T1000 (cell line): ENCODE data around the gene SORCS1.
"Not testable (repeated sequence)": the region's sequence is repeated elsewhere in the genome, so short reads cannot be mapped to it uniquely, and the experiment has no call there.

ENCODE experiments used
- DNase-seq: peaks from one replicate; lab custom pipeline; 2025; ENCODE audit warnings: mixed read lengths; lab: John Stamatoyannopoulos, UW

The SORCS1 gene

DNA sequence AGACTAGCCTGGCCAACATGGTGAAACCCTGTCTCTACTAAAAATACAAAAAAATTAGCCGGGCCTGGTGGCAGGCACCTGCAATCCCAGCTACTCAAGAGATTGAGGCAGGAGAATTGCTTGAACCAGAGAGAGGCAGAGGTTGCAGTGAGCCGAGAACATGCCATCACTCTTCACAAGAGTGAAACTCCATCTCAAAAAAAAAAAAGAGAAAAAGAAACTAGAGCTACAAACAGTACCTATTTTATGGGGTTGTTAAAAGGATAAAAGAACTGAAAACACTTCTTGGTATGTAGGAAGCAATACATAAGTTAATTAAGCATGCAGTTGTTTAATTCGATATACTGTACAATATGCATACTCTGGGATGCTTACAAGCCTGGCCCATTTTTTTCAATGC, 216.9 kb downstream of the SORCS1 start:
- DNase-seq = no peak

DNA sequence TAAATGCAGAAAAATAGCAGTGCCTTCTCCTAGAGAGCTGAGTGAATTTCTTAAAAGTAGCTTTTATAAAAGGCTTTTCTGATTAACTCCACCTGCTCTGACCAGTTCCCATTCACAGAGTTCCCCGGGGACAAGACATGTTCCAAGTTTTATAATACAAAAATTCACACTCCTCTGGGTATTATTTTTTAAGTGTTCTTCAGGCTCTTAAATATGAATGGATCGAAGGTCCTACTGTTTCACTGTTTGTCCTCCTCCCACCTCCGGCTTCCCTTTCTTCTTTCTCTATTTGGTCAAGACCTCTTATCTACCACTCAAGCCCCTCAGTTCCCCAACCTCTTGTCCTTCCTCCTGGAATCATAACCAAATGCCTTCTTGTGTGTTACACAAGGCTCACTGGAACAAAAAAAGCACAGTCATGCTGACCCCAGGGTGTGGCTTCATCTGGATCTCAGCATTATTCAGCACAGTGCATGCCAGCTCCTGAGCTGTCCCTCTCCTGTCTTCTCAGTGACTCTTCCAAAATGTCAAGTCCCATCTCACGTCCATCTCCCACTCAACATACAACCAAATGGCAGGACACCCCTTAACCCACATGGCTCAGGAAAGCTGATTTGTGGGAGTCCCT, 222.4 kb downstream of the SORCS1 start:
- DNase-seq = no peak

DNA sequence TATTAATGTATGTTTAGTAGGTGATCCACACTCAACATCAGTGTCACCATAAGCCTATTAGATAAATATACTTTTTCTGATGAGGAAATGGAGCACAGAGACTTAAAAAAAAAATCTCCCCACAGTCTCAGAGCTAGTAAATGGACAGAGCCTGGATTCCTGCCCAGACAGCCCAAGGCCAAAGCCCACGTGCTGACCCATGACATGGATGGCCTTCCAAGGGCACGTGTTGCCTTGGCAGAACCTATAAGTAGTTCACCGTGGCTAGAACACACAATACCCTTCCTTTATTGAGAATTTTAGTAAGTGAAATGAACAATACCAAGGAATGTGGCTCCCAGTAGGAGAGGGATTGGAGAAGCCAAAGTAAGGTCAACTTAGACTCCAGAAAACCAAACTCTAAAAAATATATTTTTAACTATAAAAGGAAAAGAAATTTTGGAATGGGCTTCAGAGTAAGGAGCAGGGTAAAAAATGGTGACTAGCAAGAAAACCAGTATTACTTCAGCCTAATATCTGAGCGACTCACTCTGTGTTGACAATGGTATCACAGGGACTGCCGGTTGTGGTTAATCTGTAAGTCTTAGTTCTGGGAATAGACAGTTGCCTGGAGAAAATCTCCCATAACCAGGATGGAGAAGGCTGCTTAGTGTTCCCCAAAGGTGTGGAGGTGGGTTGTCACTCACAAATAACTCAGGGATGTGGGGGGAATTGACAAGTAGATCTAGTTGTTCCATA, 223.0 kb downstream of the SORCS1 start:
- DNase-seq = no peak

DNA sequence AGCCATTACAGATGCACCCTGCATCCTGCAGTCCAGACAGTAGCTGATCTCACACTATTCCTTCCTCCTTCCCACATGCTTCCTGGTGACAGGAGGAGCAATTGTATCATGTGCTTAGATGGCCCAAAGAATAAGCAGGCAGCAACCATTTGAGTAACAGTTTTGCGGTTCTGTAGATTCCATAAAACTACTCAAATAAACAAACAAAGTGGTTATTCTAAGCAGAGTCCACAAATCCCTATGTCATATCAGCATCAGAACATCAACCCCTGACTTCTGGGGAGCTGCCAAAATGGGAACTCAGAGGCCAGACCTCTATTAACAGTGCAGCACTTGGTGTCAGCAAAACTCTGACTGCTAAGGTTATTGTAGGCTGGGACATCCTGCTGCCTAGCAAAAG, 226.0 kb downstream of the SORCS1 start:
- DNase-seq = peak; percentile 31

DNA sequence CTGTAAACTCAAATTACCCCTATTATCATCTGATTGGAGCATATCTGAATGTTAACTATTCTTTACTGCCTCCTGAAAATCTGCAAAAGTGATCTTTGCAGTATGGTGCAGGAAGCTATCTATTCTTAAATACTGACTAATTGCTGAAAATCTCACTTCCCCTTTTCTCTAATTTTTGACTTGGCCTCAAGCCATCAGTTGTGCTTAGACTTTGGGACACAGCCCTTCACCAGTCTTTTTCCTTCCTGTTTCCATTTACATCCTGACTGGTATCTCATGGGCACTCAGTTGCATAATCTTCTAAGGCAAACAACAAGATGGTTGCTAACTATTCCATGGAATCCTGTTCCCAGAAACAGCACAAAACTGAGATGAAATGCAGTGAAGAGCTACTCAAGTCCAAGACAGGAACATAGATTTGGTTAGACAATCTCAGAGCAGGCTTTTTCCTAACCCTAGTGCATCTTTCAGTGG, 228.5 kb downstream of the SORCS1 start:
- no peak for DNase-seq

DNA sequence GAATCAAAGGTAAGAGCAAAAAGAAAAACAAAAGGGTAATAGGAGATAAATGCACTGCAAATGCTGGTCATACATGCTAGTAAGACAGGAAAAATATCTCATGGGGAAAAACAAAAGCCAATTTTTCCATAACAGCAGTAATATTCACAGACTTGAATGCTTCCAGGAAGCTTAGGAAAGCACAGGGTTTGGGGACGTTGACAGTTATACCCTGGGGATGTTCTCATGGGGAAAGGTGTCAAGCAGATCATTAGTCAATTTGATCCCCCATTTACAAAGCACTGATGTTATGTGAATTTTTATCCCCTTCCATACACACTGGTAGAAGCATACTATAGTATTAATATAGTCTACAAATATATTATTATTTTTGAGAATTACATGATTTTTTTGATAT, 232.7 kb downstream of the SORCS1 start:
- DNase-seq = no peak

DNA sequence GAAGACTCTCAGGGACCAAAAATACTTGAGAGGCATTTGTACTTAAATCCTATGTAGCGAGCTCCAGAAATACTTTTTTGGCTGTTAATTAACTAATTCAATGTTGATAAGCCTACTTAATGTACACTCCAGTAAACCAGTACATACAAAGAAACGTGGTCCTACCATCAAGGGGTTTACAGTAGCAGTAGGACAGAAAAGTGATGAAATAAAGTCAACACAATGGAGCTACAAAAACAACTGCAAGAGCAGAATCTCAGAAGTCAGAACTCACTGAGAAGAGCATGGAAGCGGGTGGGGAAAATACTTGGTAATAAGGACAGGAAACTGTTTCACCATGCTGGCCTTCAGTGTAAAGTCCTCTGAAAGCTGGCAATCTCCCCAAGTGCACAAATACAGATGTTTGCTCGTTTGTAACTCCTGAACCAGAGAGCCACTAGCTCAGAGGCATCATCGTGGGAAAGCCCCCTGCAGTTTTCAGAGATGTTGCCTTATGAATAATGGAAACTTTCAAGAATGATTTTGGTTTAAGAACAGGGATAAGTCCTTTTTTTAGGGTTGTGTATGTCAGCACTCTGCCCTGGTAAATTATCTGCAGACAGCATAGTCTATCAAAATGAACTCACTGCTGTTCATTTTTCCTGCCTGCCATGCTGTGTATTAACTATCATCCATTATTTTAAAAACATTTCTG, 233.2 kb downstream of the SORCS1 start:
- no peak for DNase-seq

DNA sequence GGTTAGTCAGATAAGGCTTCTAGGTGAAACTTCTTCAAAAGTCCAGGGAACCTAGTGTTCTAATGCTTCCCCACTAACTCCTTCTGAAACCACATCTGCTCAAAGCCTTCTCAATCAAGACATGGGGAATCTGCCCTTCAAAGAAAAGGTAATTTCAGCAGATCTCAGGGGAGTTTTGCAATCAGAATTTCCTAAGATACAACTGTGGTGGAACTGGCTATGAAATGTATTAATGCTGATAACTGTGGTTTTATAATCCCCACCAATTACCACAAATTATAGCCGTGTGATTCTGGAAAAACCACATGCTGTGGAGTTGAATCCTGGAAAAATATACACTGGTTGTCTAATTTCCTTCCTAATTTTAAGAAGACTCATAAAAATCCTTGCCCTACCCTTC, 233.8 kb downstream of the SORCS1 start:
- no peak for DNase-seq

DNA sequence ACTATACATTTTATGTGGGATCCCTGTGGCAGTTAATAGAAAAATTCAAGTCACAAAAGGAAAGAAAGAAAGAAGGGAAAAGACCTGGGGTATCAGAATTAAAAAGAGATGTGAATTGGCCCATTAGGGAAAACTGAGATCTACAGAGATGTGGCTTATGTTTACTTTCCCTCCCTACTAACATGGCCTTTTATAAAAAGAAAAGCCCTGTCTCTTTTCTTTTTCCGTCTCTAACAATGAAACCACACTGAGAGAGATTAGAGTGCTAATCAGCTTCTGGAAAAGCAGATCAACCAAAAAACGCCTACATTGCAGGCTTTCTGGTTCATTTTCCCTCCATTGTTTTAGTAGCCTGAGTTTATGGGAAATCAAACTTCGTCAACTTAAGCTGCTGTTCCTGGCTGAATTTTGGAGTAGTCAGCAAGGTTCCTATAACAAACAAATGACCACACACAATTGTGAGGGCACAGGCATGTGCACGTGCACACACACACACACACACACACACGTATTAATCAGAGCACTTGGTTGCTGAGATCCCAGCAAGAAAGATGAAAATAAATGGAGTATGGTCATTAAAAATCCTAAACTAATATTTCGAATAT, 235.1 kb downstream of the SORCS1 start:
- no peak for DNase-seq

DNA sequence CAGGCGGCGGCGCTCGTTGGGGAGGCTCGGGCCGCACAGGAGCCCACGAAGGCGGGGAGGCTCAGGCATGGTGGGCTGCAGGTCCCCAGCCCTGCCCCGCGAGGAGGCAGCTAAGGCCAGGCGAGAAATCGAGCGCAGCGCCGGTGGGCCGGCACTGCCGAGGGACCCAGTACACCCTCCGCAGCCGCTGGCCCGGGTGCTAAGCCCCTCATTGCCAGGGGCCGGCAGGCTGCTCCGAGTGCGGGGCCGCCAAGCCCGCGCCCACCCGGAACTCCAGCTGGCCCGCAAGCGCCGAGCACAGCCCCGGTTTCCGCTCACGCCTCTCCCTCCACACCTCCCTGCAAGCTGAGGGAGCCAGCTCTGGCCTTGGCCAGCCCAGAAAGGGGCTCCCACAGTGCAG, 236.4 kb downstream of the SORCS1 start:
- not testable (repeated sequence) for DNase-seq

DNA sequence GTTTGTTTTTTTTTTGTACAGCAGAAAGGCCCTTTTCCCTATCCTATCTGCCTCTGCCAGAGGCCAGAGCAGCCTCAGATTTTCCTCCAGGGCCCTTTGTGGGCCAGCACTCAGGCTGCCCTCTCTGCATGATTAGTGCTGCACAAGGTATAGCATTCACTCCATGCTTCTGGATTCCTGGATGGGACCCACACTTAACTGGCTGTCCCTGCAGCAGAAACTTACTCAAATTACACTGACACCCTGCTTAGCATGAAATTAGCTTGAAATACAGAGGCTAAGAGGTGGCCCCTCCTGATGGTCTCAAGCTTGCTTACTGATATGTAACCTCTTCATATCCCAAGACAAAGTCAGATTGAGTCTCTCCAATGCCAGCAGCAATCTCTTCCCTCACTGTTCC, 239.3 kb downstream of the SORCS1 start:
- no peak for DNase-seq

DNA sequence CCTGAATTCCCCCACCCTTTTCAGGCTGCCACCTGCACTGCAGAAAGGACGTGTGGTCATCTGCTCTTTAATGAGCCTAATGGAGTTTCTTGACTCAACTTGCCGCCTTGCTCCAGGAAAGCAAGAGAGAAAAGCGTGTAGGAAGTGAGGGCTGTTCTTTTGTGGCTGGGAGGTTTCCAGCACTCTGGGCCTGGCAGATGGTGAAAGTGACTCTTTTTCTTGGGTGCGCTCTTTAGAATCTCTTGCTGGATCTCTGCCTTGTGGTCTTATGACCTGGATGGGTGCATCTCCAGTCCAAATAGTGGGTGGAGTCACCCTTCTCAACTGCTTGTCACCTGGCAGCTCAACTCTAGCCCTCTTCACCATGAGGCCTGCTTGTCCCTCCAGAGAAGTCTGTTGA, 244.0 kb downstream of the SORCS1 start:
- no peak for DNase-seq

DNA sequence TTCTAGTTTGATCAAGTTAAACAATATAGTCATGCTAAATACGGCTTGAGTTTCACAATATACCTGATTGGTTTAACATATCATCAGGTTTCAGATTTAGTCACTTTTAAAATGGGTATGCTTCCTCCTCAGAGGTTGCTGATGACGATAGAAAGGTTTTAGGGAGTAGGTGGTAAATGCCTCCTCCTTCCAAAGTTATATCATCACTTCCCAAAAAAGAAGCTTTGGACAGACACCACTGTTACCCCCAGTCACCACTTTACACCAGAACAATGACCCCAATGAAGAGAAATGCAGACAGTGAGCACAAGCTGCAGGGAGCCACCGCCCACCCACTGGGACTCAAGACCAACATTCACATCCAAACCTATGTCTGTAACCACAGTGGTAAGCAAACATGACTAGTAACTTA, 244.6 kb downstream of the SORCS1 start:
- DNase-seq = no peak

DNA sequence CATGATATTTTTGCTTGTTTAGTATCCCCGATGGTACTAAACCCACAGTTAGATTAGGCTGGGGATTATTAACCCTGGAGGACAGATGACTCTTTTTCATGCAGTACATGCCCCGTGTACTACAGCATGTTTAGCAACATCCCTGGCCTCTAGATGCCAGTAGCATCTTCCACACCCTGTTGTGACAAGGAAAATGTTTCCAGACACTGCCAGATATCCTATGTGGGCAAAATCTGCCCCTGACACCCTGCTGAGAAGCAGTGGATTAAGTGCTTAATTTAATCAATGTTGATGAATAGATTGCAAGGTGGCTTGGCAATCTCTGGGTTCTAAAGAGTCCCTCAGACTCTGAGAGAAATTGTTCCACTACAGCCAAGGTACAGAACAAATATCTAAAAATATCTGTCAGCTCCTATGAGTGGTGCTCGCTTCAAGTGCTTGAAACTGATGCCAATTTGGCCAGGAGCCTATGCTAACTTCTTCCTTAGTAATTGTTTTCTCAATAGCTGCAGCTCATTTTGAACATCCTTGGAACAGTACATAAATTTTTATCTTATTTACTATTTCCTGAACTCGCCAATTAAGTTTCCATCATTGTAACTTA, 247.0 kb downstream of the SORCS1 start:
- no peak for DNase-seq

DNA sequence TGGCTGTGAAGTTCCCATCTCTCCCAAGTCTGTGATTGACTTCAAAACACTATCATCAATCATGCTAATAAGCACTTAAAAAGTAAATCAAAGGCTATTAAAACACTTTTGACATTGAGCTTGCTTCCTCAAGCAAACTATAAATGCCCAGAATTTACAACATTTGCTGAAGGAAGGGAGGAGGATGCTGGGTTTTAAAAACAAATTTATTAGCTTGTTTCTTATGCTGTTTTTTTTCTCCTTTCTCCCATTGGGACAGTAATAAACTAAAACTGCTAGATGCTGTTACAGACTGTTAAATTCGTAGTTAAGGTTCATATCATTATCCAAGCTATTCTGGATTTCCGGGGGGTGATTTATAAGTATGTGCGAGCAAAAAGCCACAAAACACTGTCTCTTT, 250.5 kb downstream of the SORCS1 start:
- DNase-seq = no peak

DNA sequence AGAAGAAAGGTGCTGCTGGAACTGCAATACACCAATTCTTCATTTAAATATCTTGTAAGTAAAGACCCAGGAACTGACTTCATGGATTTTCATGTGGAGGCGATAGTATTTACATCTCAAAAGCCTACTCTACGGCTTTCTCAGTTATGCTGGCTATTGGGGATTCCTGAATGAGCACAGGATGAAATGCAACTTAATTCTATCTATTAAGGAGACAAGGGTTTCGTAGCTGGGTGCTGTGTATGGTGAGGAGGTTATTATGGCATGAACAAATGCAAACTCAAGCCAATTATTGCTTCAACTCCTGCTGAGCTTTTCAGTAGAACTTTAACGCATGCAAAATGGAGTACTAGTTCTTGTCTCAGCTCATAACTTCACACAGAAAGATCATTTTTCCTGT, 251.2 kb downstream of the SORCS1 start:
- no peak for DNase-seq

DNA sequence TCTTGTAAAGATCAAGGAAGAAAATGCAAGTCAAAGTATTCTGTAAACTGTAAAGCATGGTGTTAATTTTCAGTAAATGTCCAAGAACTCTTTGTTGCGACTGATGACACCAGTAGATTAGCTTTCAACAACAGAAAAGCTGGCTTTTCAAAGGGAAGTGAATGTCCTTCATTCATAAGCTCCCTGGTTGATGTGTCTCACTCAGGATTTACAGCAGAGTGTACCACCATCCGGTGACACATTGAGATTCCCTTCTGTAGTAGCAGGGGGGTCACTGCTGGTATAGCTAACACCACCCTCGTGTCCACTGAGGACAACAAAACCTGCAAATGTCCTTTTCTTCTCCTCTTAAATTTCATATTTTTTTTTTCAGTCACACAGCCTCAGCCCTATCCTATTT, 253.4 kb downstream of the SORCS1 start:
- no peak for DNase-seq

DNA sequence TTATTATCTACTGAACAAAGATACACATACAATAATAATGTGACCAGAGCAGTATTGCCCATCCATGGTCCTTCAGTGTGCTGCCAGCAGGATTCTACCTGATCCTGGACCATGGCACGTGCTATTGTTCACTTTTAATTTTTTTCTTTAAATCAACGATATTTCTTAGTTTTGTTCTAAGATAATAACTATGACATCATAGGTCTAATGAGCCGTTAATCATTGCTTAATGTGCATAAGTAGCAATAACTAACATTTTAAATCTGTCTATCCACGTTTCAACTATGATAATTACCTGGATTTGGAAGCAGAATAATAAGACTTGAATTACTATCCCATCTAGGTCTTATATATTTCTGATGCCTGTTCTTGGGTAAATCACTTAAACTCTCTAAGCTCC, 253.8 kb downstream of the SORCS1 start:
- no peak for DNase-seq

DNA sequence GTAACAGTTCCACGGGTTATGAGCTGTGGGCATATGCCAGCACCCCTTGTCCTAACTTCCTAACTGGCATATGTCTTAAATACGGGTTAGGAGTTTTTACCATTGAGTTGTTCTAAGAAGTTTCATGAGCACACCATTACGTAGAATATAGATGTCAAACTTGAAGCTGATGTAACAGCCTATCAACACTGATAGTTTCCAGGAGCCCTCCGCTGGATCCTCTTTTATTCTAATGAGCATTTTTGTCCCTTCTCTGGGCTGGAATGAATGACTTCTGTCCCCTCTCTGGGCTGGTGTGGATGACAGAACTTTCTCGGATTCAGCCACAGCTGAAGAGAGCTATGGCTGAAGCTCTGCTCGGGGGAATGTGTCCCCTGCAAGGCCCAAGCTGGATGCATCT, 256.3 kb downstream of the SORCS1 start:
- DNase-seq = no peak

DNA sequence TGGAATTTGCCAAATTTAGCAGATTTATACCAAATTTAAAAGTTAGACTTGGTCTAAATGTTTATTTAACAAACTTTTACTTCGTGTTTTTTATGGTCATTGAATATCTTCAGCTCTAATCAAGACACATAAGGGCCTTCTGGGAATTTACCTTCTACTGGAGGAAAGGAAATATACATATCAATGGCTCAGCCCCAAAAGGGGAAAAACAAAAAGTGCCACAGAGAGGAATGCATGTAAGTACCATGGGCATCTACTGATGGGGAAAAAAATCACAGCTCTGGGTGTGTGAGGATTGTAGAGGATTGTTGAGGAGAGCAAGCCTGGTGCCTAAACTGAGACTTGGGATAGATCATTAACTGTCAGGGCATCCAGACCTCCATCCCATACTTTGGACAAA, 260.3 kb downstream of the SORCS1 start:
- DNase-seq = no peak

DNA sequence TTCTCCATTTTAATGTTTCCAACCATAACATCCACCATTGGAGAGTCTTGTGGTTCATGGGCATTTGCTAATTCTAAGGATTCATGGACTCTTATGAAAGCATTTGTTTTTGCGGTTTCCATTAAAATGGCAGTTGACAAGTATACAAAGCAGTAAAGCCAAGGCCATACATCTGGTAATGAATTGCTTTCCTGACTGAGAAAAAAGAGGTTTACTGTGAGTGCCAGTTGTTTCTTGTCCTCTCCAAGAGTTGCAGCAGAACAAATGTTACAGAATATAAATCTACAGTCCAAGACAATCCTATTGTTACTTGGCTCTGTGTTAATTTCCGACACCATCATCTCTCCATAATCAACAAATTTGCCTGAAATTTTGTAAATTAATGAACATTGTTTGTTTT, 261.3 kb downstream of the SORCS1 start:
- no peak for DNase-seq

DNA sequence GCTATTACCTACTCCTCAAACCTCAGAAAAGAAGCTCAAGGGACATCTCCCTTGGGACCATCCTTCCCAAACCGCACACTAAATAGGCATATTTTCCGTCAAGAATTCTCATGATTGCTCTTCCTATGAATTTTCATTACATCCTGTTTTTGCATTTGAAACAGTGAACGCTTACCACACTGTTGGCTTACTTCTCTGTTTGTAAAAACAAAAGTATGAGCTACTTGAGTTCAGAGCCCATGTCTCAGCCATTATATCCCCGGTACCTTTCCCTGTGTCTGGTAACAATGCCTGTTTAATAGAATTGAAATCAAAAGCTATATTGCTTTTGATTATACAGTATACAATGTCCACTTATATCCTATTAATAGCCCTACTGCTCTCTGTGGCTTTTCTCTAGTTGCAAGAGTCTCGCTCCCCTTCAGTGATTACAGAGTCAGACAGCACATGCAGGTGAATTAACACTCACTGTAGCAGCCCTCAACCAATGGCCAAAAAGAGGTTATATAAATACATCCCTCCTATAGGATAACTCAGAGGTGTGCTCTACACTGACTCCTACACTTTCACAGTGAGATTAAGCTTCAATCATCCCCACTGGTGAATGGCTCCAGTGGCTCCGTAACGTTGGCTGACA, 264.4 kb downstream of the SORCS1 start:
- DNase-seq = no peak
